OCI-LY1 (cell line): ENCODE results near the gene MRPS21.

ENCODE experiments used
- H2AFZ ChIP-seq: fragments of 200-600 bp; sonication (generic), shearing (Covaris generic); 2 replicates; pipeline ENCODE4 v1.6.0; 2014; ENCODE audit warnings: antibody characterized with exemption, mild to moderate bottlenecking, low read length
- H3F3A ChIP-seq: fragments of 200-600 bp; sonication (generic), shearing (Covaris generic); 2 replicates; pipeline ENCODE4 v1.6.0; 2014; ENCODE audit warnings: mild to moderate bottlenecking, antibody characterized with exemption, low read length, moderate library complexity; ENCODE audit not compliant: insufficient read depth
- H3K27ac ChIP-seq: fragments of 200-600 bp; sonication (generic); 2 replicates; pipeline ENCODE4 v1.5.1; 2014; ENCODE audit warnings: low read length, mixed run types, mild to moderate bottlenecking, low read depth; ENCODE audit not compliant: poor library complexity, severe bottlenecking
- H3K27me3 ChIP-seq: fragments of 200-600 bp; sonication (generic); 2 replicates; pipeline ENCODE4 v1.6.0; 2014; ENCODE audit warnings: antibody characterized with exemption, mild to moderate bottlenecking, low read length, moderate library complexity; ENCODE audit not compliant: insufficient read depth
- H3K36me3 ChIP-seq: fragments of 200-600 bp; sonication (generic); 2 replicates; pipeline ENCODE4 v1.6.1; 2014; ENCODE audit warnings: mild to moderate bottlenecking, antibody characterized with exemption, low read length, moderate library complexity, mixed read lengths; ENCODE audit not compliant: insufficient read depth
- H3K4me1 ChIP-seq: fragments of 200-600 bp; sonication (generic); 2 replicates; pipeline ENCODE4 v1.5.1; 2014; ENCODE audit warnings: mild to moderate bottlenecking, low read length, moderate library complexity; ENCODE audit not compliant: insufficient read depth, severe bottlenecking
- H3K4me2 ChIP-seq: fragments of 200-600 bp; sonication (generic), shearing (Covaris generic); 2 replicates; pipeline ENCODE4 v1.6.1; 2014; ENCODE audit warnings: low read length
- H3K4me3 ChIP-seq: fragments of 200-600 bp; sonication (generic); 2 replicates; pipeline ENCODE4 v1.5.1; 2014; ENCODE audit warnings: low read length, low read depth, mild to moderate bottlenecking, mixed read lengths; ENCODE audit not compliant: poor library complexity, severe bottlenecking
- H3K79me2 ChIP-seq: fragments of 200-600 bp; shearing (Covaris generic); 2 replicates; pipeline ENCODE4 v1.6.1; 2016; ENCODE audit warnings: mixed run types, low read length, mixed read lengths; ENCODE audit not compliant: insufficient read depth
- H3K9ac ChIP-seq: fragments of 200-600 bp; sonication (generic), shearing (Covaris generic); 2 replicates; pipeline ENCODE4 v1.6.1; 2014; ENCODE audit warnings: mild to moderate bottlenecking, low read length, mixed read lengths
- H3K9me2 ChIP-seq: fragments of 200-600 bp; sonication (generic), shearing (Covaris generic); 2 replicates; pipeline ENCODE4 v1.6.1; 2014; ENCODE audit warnings: low read depth, mild to moderate bottlenecking, low read length, mixed read lengths
- H3K9me3 ChIP-seq: fragments of 200-600 bp; shearing (Covaris generic); 2 replicates; pipeline ENCODE4 v1.6.1; 2014; ENCODE audit warnings: low read length, mixed read lengths
- H4K20me1 ChIP-seq: fragments of 200-600 bp; sonication (generic), shearing (Covaris generic); 2 replicates; pipeline ENCODE4 v1.6.0; 2016; ENCODE audit warnings: mild to moderate bottlenecking, low read length; ENCODE audit not compliant: insufficient read depth
- CTCF ChIP-seq: fragments of 200-600 bp; sonication (generic), shearing (Covaris generic); IDR thresholded peaks from 2 replicates; pipeline ENCODE4 v1.5.1; 2017; ENCODE audit warnings: mild to moderate bottlenecking, antibody characterized with exemption, low read length, moderate library complexity, mixed read lengths
- EZH2 ChIP-seq: fragments of 200-600 bp; sonication (generic), shearing (Covaris generic); IDR thresholded peaks from 2 replicates; pipeline ENCODE4 v1.8.0; 2017; ENCODE audit warnings: borderline replicate concordance, mixed run types, mild to moderate bottlenecking, antibody characterized with exemption, low read length, moderate library complexity, mixed read lengths

Gene MRPS21

GRCh38 chr1:150352866-150353265 lies 59.2 kb downstream of the MRPS21 start:
- Histone ChIP-seq H3K4me2 (no peak overlapping the region), H3K27ac (no peak overlapping the region), H3K36me3 (peaks cover 51% of the 10 kb centered on the region), H3K79me2 (no peaks in the 10 kb centered on the region), H3K9me3 (no peaks in the 10 kb centered on the region), H4K20me1 (no peaks in the 10 kb centered on the region), H2AFZ (no peak overlapping the region), H3K4me3 (no peak overlapping the region), H3K27me3 (no peaks in the 10 kb centered on the region), H3F3A (no peaks in the 10 kb centered on the region), H3K9me2 (no peaks in the 10 kb centered on the region), H3K9ac (no peak overlapping the region), H3K4me1 (no peaks in the 10 kb centered on the region)
- TF ChIP-seq EZH2, result no peak
- no peak for TF ChIP-seq CTCF
